NCI-H2107 (cell line): ENCODE results near the gene SLC25A3.
"Not testable (repeated sequence)": the region's sequence is repeated elsewhere in the genome, so short reads cannot be mapped to it uniquely, and the experiment has no call there.

ENCODE experiments used
- DNase-seq: peaks from one replicate; lab custom pipeline; 2025; lab: John Stamatoyannopoulos, UW

Gene SLC25A3

GRCh38 chr12:98595243-98595988, 1.9 kb downstream of the SLC25A3 start:
- DNase-seq, result no peak

GRCh38 chr12:98597313-98597712, 3.8 kb downstream of the SLC25A3 start:
- DNase-seq, result not testable (repeated sequence)

- DNase-seq, result no peak
These were observed 8.4 kb downstream of the SLC25A3 start for GRCh38 chr12:98601924-98602323.

- DNase-seq, result no peak
These were observed 13.0 kb downstream of the SLC25A3 start for GRCh38 chr12:98606359-98606988.

- DNase-seq, result no peak
These were observed 17.1 kb downstream of the SLC25A3 start for GRCh38 chr12:98610596-98610995.

- no peak for DNase-seq
These were observed 19.3 kb downstream of the SLC25A3 start for GRCh38 chr12:98612696-98613334.

- no peak for DNase-seq
These were observed 25.5 kb downstream of the SLC25A3 start for GRCh38 chr12:98618952-98619351.

GRCh38 chr12:98635657-98636323, 42.3 kb downstream of the SLC25A3 start:
- DNase-seq, result peak; percentile 74

- DNase-seq, result no peak
These were observed 43.6 kb downstream of the SLC25A3 start for GRCh38 chr12:98637068-98637467.

GRCh38 chr12:98638009-98638408, 44.5 kb downstream of the SLC25A3 start:
- DNase-seq, result no peak

GRCh38 chr12:98639491-98639890, 46.0 kb downstream of the SLC25A3 start:
- DNase-seq, result no peak

- DNase-seq, result not testable (repeated sequence)
These were observed 49.3 kb downstream of the SLC25A3 start for GRCh38 chr12:98642801-98643200.

GRCh38 chr12:98644433-98644711, 50.9 kb downstream of the SLC25A3 start:
- no peak for DNase-seq

GRCh38 chr12:98644712-98645571, 51.5 kb downstream of the SLC25A3 start, which contains the start of the genes APAF1 and IKBIP:
TSS of gene APAF1 (plus strand) at chr12:98645290. CDS start at chr12:98648360, 3,070 bp downstream.
TSS of gene IKBIP (minus strand) at chr12:98644788. CDS start at chr12:98644701, 87 bp downstream.
- DNase-seq, result peak; percentile 93

- DNase-seq, result no peak
These were observed 52.1 kb downstream of the SLC25A3 start for GRCh38 chr12:98645572-98646067.

- no peak for DNase-seq
These were observed 53.0 kb downstream of the SLC25A3 start for GRCh38 chr12:98646294-98647090.

GRCh38 chr12:98651328-98651727, 57.8 kb downstream of the SLC25A3 start:
- no peak for DNase-seq

GRCh38 chr12:98653866-98654493, 60.5 kb downstream of the SLC25A3 start:
- DNase-seq, result peak; percentile 30
